Left renal pelvis (tissue), 4 donors: Measurements from ENCODE around the gene CNTN1. TPM values are rescaled to one million over a fixed set of nuclear protein-coding genes. Genes with fewer than 3 reads are reported as not detected.

ENCODE experiments used
- DNase-seq, 4 donors: peaks; one replicate each; pipeline ENCODE4 v3.0.0-alpha.2; 2013; ENCODE audit warnings: low read depth in 4 of 4, low spot score in 3 of 4
- polyA plus RNA-seq, 4 donors: library from polyadenylated mRNA; unstranded; fragments of 120-200 nt; gene quantifications; one replicate each; pipeline ENCODE4 v1.2.1, GENCODE V29; 2013; ENCODE audit not compliant: insufficient read length in 4 of 4

CNTN1 gene
- polyA plus RNA-seq, 4 donors, result 28.0 to 125 (median 63.3) TPM

DNA sequence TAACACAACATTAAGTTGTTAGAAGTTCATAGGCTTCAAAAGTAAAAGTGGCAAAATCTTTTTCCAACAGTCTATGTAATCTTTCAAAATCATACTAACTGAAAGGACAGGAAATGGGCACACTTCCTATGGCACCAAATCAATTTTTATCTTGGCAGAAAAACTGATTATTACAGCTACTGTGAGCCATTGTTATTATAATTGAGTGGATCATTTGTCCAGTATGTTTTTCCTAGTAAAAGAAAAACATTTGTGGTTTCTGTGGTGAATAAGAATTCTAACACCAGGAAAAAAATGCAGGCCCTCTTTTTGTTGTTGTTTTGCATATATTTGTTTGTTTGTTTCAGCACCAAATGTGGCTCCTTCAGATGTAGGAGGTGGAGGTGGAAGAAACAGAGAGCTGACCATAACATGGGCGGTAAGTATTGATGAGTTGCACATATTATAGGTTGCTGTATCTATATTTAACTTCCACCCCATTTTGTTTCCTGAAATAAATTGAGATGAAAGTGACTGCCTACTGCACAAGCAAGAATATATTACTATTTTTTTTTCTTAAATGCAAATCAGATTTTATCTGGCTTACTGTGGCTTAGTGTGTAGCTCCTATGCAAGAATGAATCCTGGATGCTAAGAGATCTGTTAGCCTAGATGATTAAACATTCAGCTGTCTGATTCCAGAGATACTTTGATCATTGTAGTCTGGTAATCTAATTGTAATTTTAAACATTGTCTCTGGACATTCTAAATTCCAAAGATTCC is 321.8 kb downstream of the CNTN1 start:
- DNase-seq, result no peak

DNA sequence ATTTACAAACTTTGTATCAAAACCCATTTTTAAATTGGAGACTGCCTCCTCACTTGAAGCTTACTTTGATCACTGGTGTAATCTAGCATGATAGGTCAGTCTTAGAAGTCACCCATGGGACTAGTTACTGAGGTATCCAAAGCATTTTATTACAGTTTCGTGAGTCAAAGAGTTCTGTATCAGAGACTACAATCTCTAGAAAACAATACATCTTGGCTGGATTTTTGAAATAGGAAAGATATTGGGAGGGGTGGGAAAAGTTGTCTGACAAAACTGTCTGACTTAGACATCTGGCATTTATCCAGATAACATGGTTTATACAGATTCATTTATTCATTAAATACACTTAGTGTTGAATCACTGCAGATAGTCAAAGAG is 322.4 kb downstream of the CNTN1 start:
- no peak for DNase-seq

DNA sequence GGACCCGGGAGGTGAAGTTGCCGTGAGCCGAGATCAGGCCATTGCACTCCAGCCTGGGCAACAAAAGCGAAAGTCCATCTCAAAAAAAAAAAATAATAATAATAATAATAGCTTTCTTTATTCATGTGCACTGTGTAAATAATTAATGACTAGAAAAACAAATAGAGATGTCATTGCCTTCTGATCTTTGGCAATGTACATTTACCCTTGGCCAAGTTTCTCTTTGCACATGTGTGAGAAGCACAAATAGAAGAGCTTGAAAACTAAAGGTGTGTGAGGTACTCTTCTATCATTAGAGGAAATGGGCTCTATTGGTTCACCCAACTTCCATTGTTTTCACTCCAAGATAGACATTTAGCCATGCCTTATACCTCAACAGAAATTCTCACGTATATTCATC is 325.8 kb downstream of the CNTN1 start:
- DNase-seq, result no peak

DNA sequence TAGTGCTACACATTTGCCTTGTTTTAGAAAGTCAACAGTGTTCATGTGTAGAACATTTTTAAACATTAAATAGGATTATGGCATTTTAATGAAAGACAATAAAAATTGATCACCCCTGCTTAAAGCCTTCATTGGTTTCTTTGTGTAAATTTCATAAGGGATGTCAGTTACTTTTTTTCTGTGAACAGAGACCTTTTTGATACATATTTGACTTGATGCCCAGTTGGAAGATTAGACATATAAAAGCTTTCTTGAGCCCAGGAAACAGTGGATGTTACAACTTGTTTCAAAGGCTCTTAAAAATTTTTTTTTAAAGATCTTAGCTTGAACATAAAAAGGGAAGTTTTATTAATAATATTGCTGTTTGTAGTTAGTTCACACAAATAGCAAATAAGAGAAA is 327.2 kb downstream of the CNTN1 start:
- no peak for DNase-seq

DNA sequence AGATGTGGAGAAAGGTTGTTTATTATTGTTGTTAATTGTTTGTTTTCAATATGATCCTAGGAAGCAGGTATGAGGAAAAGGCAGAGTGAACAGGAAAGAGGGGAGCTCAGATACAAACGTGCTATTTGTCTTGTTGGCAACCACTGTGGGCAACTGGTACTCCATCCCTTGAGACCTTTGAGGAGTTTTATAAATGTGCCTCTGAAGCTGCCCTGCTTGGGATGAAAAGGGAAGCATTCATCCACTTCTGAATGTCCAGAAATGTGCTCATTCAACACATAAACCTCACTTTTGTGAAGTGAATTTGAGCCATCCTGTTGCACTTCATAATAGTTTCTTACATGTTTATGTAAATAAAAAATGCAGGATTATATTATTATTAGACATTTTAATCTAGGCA is 331.6 kb downstream of the CNTN1 start:
- DNase-seq, result no peak

DNA sequence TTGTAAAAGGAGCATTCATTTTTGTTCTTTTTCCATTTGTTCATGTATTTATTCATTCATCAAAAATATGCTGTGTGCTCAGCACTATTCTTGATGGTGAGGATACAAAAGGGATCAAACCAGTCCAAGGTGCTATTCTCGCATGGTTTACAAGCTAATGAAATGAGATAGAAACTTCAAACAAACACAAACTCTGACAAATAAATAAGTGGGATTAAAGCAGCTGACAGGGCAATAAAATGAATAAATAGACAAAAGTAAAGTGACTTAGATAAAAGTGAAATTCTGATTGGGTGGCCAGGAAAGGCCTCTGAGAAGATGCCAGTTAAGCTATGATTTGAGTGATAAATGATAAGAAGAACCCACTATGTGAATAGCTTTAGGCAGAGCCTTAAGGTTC is 333.9 kb downstream of the CNTN1 start:
- no peak for DNase-seq

DNA sequence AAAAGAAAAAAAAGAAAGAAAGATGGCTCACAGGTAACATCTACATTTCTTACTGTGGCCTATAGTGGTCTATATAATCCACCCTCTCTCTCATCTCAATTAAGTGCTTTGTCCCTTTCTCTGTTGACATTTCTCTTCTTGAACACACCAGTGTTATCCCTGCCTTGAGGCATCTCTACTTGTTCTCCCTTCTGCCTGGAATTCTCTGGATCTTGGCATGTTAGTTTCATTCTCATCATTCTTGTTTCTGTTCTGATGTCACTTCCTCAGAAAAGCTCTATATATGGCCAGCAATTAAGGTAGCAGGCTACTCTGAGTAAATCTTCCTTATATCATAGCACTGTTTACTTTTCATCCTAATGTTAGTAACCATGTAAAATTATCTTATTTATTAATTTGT is 340.1 kb downstream of the CNTN1 start:
- DNase-seq, result no peak

DNA sequence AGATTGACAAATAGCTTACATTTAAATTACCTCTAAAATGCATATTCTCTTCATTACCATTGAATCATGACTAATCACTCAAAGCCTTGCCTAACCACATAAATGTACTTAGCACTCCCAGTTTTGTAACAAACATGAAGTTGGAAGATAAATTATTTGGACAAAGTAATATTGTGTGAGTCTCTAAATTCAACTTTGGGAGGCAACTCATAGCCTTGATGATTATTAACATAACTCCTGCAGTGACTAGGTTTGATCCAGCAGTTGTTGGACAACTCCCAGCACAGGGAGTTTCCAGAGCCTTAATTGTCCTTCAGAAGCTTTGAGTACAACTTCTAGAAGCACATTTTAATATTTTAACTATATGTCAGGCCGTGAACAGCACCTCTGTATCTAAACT is 342.4 kb downstream of the CNTN1 start:
- no peak for DNase-seq

DNA sequence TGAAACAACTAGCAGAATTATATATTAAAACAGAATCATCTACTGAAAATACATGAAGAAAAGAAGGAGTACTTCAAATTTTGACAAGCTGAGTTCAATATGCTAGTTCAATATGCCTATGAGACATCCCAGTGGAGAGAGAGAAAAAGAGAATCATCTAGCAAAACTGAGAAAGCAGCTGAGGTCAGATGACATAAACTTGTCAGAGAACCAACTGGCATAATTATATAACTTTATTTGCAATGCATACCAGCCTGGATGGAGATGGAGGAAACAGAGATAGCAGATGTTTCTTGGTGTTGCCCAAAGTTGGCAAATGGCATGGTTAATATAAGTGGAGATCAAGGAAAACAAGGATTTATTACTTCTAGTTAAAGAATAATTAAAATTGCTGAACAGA is 347.2 kb downstream of the CNTN1 start:
- no peak for DNase-seq

DNA sequence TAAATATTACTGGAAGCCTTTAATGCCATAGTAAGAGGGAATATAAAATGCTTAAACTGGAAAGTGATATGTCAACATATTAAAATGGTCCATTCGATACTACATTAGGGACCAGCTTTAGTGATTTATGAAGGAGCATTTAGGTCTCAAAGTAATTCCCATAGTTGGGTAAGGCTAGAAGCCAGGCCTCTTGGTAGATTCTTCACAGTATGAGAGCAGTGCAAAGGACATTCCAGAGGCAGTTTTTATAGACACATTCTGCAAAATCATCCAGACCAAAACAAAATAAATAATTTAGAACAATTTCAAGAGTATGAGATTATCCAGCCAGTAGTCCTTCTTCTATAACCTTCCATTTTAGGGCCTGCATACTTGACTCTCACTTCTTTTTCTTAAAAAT is 353.3 kb downstream of the CNTN1 start:
- DNase-seq, result no peak

DNA sequence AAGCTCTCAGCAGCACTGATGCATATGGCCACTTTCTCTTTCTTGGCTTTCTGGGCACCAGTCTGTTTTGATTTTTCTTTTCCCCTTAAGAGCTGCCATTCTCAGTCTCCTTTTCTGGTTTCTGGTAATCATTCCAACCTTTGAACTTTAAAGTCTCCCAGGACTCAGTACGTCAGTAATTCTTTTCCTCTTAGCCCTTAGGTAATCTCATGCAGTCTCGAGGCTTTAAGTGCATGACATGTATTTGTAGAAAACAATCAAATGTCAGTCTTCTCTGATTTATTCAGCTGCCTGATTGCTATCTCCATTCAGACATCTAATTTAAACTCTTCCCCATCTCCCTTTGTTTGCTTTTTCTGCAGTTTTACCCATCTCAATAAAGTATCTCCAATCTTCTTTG is 356.8 kb downstream of the CNTN1 start:
- no peak for DNase-seq

DNA sequence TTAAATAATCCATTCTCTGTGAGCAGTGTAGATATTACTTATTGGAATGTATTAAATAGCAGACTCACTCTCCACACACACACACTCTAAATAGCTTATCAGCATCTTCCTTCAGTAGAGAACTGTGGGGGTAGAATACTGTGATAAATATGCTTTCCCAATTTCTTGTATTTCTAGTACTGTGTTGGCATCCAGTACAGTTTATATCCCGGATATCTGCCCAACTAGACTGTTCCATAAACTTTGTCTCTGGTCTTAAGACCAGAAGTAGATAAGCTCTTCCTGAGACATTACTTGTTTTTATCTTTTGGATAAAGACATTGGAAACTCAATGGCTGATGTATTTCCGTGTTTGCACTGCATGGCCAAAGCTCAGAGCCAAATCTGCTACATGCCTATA is 359.7 kb downstream of the CNTN1 start:
- DNase-seq, result no peak

DNA sequence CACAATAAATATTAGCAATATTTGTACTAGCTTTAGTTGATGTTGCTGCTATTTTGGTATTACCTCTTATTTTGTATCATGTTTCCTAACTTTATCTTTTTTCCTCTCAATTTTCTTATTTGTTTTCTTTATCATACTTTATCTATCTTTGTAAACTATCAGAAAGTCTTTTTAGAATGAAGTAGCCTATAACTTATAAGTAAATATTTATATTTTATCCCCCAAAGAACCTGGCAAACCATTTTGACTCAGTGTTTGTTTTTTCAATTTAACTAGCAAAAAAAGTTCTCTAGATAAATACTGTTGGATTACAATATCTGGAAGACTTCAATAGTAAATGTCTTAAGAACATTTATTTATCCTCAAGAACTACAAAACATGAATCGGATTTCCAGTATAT is 360.2 kb downstream of the CNTN1 start:
- DNase-seq, result no peak

DNA sequence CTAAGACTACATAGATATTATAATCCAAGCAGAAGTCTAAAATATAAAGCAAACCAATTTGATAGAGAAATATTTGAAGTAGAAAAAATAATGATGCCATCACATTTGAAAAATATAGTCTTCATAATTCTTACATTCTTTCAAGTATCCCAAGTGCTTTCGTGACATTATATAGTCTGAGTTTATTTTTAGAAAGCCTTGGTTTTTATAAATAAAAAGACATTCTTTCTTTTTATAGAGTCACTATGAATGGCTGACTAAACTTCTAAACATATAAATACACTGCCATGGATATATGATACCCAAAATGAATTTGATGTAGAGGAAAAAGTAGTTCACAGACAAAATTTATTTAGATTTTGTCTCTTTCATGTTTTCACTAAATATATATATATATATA is 360.8 kb downstream of the CNTN1 start:
- DNase-seq, result no peak

DNA sequence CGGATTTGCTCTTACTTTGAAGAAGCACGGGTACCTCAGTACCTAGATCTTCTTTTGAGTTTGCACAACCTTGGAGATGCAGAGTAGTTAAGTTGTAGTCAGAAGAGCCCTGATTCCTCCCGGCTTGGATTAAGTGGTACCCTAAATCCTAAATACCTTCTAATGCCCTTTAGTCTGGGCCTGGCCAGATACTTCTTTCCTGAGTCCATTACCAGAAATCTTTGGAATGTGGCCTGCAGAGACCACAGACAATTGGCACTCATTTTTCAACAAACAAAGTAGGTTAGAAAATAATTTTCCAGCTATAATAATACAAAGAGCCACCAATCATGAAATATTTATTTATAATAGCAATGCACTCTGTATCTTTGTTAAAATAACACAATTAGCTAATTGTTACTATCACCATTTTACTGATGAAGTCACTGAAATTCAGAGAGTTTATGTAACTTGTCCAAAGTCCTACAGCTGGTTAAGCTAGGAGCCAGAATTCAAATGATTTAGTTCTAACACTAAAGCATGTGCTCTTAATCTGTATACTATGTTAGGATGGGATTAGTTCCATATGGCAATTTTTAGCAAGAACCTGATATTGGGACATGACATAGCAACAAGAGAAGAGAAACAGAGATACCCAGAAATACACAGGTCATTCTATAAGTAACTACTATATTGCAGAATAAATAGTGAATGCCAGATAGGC is 363.8 kb downstream of the CNTN1 start:
- no peak for DNase-seq

DNA sequence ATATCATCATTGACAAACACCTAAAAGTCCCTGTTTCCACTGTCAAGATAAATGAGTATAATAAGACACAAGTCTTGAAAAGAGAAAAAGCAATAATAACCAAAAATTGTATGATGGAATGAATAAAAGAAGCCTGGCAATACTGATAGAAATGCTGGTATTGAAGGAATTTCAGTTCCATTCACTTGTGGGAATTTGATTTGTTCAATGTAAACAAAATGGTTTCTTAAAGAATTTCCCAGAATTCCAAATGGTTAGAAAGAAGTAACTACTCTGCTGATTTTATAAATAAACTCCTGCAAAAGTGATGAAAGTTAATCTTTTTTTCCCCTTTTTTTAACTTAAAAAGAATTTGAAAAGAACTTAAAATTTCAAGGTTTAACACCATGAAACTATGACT is 366.0 kb downstream of the CNTN1 start:
- DNase-seq, result no peak

DNA sequence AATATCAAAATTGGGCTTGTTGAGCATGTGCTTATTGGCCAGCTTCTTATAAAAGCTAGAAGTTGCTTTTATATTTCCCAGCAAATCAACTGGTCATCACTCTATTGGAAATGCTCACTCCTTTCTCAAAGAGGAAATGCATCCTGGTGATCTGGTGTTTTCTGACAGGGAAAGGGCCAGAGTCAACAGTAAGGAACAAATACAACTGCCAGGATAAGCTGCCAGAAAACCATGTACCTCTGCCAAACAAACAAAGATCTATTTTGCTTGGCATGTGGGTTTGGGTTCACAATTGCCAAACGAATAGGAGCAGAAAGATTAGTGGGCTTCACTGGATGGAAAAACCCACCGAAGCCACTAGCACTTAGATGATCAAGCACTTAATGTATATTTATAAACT is 369.0 kb downstream of the CNTN1 start:
- no peak for DNase-seq

DNA sequence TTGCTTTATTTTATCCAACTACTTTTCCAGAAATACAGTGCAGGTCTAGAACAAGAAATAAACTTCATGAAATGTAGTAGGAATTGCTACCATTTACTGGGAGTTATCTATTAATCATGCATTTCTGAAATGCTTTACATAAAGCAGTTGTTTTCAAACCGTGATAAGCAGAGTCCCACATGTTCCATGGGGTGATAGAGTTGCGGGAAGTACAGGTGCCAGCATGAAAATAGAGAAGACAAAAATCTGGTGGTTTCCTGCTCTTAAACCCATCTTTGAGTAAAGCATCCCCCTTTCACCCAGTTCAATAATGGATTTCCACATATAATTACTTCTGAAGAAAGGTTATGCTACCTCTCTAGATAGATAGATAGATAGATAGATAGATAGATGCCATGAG is 372.2 kb downstream of the CNTN1 start:
- DNase-seq, result no peak

DNA sequence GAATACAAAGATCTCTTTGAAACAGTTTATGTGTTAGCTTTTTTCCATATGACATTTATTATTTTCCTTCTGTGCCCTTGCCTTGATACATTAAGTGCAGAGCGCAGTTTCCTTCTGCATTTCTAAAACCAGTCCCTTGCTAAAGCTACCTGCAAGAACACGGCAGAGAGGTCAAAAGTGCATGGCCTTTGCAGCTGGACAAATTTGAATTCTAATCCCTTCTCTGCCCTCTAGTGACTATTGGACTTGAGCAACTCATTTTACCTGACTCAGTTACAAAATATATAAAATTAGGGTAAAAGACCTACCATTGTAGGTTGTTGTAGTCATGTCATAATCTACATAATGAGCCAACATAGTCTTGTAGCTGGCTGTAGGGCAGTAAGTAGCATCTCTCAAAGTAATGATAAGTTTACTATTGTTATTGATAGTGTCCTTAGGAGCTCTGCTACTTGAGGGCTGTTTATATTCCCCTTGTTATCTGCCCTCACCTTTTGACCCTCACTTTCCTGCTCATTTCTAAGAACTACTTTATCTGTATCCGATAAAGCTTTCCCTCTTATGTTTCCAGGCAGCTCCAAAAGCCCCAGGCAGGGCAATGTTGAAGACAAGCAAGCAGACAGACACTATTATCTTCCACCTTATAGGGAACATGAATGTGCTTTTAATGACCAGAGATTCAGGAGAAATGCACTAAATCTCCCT is 375.9 kb downstream of the CNTN1 start:
- DNase-seq, result no peak

DNA sequence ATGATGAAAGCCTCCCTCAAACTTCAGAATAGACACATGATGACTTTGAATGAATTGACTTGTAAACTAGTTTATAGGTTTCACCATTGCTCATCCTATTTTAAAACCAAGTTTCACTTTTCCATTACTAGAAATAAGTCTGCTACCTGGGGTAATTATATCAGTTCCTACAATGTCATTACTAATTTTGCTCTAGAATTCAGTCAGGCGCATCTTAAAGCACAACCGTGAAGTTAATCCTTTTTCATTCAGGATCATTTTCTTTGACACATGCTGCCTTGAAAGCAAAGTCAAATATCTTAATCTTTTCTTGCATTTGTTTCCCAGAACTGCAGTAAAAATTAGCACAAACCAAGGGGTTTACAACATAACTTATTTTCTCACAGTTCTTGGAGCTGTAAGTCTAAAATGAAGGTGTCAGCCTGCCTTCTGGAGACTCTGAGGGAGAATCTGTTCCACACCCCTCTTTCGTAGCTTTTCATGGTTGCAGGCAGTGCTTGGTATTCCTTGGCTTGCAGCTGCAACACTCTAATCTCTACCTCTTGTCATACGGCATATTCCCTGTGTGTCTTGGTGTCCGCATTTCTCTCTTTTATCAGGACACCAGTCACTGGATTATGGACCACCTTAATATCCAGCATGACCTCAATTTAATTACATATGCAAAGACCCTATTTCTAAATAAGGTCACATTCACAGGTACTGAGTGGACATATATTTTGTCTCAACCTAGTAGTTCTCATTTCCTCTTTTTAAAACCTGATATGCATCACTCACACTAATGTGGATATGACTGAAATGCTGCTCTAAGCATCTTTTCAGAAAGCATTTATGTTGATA is 381.6 kb downstream of the CNTN1 start:
- DNase-seq, result no peak

DNA sequence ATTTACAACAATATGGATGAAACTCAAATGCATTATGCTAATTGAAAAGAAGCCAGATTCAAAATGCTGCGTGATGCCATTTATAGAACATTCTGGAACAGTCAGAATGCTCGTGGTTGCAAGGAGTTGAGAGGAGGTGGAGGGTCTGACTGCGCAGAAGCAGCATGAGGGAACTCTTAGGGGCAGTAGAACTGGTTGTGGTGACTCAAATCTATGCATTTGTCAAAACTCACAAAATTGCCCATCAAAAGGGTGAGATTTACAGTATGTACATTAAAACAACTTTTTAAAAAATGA is 382.2 kb downstream of the CNTN1 start:
- no peak for DNase-seq
